ENCODE measurements around the gene LRP11. TPM values are rescaled to one million over a fixed set of nuclear protein-coding genes. Genes with fewer than 3 reads are reported as not detected.
"Not testable (repeated sequence)": the region's sequence is repeated elsewhere in the genome, so short reads cannot be mapped to it uniquely, and the experiment has no call there.

LRP11 gene
- total RNA-seq, 1 donor from 2014 or later: 11.6 TPM

DNA sequence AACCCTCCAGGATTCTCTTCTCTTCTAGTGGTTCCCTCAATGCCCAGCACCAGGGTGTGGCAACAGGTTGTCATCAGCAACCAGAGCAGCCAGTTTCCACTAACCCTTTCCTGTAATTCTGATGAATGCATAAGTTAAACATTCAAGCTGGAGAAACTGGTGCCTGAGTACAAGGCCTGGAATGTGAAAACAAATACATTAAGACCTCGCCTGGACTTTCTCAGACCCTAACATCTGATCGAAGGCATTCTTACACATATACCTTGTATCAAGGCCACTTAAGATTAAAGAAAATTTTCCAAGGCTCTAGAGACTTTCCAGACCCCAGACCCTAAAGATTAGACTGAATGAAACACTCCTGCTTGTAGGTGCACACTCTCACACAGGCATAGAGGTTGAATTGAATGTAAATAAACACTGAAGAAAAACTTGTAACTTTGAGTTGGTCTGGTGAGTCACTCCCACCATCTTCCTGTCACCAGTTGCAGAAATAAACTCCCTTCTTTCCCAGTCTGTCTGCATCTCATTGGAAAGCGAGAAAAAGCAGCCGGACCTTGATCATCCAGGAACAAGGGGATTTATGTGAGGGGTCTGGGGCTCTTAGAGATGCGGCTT is 9.0 kb downstream of the LRP11 start:
- intact Hi-C loops (cut with DNase I): no loop called here

DNA sequence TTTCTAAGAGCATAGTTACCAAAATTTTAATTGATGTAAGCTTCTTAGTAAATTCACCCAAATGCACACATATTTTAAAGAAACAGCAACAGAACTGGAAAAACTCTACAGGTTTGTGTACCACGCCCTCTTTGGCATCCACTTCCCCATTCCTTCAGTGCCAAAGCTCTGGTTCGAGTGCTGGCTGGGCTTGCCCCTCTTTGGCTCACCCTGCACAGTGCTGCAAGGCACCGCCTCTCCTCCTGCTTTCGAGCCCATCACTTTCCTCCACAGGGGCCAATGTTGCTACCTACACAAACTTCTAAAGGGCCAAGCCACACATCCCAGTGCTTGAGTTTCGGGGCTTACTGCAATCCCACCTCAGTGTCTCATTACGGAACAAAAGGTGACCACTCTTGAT is 9.6 kb downstream of the LRP11 start:
- no peak for DNase-seq (ENCODE audit: low spot score)
- intact Hi-C loops (cut with DNase I): no loop called here

More for the DNA sequence above, 9.0 kb downstream of the LRP11 start:
- DNase-seq (ENCODE audit: low spot score): no peak

DNA sequence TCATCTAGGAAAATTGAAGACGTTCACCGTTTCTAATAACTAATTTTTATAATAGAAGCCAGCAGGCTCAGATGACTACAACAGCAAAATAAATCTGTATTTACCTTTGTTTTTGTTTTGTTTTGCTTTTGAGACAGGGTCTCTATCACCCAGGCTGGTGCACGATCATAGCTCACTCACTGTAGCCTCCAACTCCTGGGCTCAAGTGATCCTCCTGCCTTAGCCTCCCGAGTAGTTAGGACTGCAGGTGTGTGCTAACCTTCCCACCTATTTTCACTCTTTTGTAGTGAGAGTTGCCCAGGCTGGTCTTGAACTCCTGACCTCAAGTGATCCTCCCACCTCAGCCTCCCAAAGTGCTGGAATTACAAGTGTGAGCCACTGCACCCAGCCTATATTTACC is 10.1 kb downstream of the LRP11 start:
- intact Hi-C loops (cut with DNase I); DNase-seq (ENCODE audit: low spot score): not testable (repeated sequence)

DNA sequence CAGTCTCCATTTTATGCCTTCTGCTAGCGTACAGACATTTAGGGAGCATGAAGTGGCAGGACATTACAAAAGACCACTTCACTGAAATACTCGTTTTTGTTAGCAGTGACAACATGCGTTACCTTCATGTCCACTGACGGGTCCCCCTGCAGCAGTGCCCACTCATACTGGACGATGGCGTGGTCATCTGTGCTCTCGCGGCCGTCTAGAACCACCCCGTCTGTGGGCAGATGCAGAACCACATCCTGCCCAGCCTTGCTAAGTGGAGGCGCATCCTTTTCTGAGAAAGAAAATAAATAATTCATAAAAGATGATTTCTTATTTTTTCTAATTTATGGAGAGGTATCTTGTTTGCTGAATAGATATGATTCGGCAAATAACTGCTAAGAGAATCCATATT is 11.3 kb downstream of the LRP11 start:
- no peak for DNase-seq (ENCODE audit: low spot score)
- intact Hi-C loops (cut with DNase I): no loop called here

DNA sequence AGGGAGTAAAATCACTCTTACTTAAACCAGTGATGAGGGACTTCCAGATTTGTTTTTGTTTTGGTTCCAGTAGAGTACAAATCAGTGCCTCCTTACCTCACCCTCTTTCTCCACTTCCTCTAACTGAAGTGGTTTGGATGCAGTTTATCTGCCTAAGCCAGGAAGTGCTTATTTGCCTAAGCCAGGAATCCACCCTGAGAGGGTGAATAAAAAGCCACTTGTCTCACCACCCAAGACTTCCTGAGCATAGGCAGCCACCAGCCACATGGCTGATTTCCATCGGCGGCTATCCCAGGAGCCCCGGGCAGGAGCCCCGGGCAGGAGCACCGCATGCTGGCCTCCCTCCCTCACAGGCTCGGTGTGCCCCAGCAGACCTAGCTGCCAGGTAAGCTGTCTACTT is 12.0 kb downstream of the LRP11 start:
- DNase-seq (ENCODE audit: low spot score): no peak
- intact Hi-C loops (cut with DNase I): no loop called here

DNA sequence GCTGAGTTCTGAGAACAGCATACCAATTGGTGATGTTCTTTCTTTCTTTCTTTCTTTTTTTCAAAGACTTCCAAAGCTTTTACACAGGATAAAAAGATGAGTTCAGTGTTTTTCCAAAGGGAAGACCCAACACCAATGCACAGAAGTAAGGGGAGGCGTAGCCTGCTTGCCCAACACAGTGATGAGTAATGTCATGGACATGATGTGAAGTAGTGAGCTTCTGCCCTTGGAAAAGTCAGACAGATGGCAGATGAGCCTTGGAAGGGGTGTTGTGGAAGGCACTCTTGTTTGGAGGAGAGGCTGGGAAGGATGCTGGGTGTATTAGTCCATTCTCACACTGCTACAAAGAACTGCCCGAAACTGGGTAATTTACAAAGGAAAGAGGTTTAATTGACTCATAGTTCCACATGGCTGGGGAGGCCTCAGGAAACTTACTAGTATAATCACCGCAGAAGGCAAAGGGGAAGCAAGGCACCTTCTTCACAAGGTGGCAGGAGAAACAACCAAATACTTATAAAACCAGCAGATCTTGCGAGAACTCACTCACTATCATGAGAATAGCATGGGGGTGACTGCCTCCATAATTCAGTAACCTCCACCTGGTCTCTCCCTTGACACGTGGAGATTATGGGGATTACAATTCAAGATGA is 12.6 kb downstream of the LRP11 start:
- DNase-seq (ENCODE audit: low spot score): no peak
- intact Hi-C loops (cut with DNase I): no loop called here

DNA sequence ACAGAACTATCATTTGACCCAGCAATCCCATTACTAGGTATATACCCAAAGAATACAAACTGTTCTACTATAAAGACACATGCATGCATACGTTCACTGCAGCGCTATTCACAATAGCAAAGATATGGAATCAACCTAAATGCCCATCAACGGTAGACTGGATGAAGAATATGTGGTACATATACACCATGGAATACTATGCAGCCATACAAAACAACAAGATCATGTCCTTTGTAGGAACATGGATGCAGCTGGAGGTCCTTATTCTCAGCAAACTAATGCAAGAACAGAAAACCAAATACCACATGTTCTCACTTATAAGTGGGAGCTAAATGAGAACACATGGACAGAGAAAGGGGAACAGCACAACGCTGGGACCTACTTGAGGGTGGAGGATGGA is 15.8 kb downstream of the LRP11 start:
- intact Hi-C loops (cut with DNase I): not testable (repeated sequence)

DNA sequence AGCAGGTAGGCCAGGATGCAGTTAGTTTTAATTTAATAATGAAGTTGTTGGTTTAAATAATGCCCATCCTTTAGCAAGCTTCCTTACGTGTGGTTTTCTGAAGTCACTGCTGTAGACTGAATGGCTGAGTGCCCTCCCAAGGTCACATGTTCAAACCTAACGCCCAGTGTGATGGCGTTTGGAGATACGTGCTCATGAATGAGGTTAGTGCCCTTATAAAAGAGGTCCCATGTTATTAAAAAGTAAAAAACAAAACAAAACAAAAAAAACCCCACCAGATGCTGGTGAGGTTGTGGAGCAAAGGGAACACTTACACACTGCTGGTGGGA is 16.3 kb downstream of the LRP11 start:
- no peak for DNase-seq (ENCODE audit: low spot score)

More for the DNA sequence above, 15.8 kb downstream of the LRP11 start:
- not testable (repeated sequence) for DNase-seq (ENCODE audit: low spot score)

DNA sequence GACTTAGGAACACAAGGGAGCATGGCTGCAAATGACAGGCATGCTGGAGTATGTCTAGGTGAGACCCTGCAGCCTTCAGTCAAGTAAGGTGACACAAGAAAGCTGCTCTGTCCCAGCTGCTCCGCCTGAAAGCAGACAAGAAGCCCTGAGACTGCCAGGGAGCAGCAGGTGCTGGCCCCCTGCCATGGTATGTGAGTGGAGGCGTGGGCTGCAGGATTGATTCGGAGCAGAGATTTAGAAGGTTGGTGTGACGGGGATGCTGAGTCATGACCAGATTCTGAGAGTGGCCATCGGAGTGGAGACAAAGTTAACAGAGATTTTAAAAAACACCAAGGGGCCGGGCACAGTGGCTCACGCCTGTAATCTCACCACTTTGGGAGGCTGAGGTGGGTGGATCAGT is 17.8 kb downstream of the LRP11 start:
- DNase-seq (ENCODE audit: low spot score): no peak

More for the DNA sequence above, 16.3 kb downstream of the LRP11 start:
- intact Hi-C loops (cut with DNase I): no loop called here

DNA sequence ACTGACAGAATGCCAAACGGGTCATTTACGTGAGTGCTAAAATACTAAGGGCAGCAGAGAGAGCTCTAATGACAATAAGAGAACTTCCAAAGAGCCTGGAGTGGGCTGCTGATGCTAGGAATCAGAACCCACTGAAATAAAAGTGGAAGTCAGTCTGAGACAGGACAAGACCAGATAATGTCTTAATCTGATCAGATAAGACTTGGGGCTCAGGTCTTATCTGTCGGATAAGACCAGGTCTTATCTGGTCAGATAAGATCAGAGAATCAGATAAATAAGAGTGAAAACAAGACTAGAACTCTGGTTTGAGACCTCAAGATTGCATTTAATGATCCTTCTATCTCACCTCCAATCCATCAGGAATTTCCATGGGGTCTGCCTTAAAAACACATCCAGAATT is 18.6 kb downstream of the LRP11 start:
- no peak for DNase-seq (ENCODE audit: low spot score)
- intact Hi-C loops (cut with DNase I): no loop called here

More for the DNA sequence above, 17.8 kb downstream of the LRP11 start:
- intact Hi-C loops (cut with DNase I): no loop called here

DNA sequence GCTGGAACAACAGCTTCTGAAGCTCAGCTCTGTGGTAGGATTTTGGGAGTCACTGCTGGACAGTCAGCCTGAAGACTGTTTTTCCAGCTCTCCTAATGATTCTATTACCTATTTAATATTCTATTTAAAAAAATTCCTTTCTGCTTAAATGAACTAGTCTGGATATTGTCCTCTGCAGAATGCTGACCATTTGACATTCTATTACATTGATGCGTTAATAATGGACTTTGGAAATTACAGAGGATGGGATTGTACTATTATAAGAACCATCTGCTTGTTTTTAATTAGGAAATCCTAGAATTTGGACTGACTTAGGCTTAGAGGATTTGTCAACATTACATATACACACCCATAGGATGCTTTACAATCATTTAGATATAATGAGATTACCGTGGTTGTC is 19.7 kb downstream of the LRP11 start:
- intact Hi-C loops (cut with DNase I): no loop called here
- DNase-seq (ENCODE audit: low spot score): no peak

DNA sequence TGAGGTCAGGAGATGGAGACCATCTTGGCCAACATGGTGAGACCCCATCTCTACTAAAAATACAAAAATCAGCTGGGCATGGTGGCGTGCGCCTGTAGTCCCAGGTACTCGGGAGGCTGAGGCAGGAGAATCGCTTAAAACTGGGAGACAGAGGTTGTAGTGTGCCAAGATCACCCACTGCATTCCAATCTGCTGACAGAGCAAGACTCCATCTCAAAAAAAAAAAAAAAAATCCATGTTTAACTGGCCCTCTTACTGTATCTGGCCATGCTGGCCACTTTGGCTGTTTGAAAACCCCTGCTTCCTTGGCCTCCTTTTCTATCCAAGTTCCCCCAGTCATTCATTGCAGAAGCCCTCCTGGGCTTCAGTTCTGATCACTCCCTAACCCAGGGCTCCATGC is 20.1 kb downstream of the LRP11 start:
- intact Hi-C loops (cut with DNase I); DNase-seq (ENCODE audit: low spot score): not testable (repeated sequence)

DNA sequence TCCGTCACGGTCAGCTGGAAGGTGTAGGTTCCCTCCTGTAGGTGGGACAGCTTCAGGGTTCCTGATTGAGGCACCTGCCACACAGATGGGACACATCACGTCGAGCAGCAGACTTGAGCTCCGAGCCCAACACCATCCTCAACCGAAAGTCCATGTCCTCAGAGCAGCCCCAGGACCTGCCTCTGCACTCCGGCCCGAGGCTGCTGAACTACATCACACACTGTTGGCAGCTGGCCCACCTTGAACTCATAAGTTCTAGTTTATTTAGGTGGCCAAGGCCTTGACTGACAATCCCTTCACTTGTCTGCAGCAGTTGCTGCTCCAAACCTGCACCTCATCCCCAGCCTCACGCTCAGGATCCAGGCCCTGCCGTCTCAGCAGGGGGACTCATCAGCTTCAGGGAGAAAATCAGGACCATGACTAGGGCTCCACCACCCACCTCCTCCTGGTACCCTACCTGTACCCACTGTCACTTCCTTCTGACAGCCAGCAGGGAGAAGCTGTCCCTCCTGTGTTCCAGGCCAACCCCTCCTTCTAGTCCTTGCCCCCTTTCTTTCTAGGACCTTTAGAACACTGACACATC is 21.0 kb downstream of the LRP11 start:
- intact Hi-C loops (cut with DNase I): no loop called here
- no peak for DNase-seq (ENCODE audit: low spot score)

DNA sequence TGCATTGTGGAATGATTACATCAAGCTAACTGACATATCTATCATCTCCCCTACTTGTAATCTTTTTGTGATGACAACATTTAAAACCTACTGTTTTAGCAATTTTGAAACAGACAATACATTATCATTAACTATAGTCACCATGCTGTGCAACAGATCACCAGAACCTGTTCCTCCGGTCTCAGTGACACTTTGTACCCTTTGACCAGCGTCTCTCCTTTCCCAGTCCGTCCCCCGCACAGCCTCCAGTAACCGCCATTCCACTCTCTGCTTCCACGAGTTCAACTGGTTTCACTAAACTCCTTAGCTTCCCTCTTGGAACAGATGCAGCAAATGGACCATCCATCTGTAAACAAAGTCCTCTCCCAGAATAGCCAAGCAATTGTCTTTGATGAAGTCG is 21.8 kb downstream of the LRP11 start:
- intact Hi-C loops (cut with DNase I): no loop called here
- DNase-seq (ENCODE audit: low spot score): no peak

DNA sequence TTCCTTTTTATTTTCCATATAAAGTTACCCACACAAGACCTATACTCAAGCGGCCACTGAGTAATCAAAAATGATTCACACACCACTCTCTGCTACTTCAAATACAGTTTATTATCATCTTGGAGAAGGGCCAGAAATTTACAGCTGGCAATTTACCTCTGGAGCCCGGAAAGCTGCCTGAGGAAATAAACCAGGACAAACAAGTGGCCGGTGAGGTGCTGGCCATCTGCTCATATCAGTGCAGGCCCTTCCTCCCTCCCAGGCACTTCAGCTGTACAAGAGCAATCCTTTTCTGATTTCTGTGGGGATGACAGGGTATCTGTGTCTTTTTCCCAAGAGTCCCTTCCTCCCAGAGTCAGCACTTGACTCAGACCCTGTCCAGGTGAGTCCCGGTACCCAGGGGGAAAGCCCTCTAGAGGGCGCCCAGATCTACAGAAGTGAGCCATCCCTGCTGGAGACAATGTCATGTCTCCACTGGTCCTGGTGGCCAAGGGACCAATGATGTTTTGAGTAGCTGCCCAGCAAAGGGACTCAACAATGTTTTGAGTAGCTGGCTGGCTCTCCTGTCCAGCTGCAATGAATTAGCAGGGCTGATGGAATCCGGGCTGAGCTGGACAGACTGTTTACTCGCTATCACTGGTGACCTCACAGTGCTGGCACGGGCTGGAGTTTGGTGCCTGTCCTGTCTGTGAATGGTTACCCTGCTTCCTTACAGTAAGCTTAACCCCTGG is 23.6 kb downstream of the LRP11 start:
- intact Hi-C loops (cut with DNase I): loop anchor here (1.0 kb wide), 1 partner anchor 23 kb away; no protein-coding TSS in a partner anchor
- peak; percentile 83 for DNase-seq (ENCODE audit: low spot score)

DNA sequence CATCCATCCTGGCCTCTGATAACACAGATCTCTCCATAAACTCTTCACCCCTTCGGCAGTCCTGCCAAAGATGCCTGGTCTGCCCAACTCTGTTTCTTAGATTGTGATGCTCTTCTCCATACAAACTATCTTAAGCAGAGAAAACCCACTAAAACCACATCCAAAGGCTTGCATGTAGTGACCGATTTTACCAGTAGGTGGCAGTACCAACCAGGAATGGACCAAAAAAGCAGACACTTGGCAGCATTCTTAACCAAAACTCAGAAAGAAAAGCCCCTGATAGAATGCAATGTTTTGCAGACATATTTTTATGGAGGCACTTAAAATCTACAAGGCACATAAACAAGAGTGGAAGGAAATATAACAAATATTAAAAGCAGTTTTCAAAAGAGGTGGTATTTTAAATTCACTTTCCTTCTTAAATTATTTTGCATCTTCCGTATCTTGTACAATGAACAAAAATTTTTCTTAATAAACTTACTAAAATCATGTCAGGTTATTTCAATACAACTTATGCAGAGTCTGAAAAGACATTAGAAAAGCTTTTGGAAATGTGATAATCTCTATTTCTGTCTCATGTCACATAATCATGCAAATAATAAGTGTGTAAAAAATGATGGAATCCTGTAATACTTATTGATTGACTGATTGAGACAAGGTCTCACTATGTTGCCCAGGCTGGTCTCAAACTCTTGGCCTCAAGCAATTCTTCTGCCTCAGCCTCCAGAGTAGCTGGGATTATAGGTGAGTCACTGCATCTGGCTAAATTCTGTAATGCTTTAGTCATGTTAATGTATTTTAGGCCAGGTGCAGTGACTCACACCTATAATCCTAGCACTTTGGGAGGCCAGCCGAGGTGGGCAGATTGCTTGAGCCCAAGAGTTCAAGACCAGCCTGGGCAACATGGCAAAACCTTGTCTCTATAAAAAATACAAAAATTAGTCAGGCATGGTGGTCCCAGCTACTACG is 29.4 kb downstream of the LRP11 start:
- no peak for DNase-seq (ENCODE audit: low spot score)
- intact Hi-C loops (cut with DNase I): loop anchor here (2.0 to 5.0 kb wide), 3 partner anchors 33 to 183 kb away; no protein-coding TSS in a partner anchor

DNA sequence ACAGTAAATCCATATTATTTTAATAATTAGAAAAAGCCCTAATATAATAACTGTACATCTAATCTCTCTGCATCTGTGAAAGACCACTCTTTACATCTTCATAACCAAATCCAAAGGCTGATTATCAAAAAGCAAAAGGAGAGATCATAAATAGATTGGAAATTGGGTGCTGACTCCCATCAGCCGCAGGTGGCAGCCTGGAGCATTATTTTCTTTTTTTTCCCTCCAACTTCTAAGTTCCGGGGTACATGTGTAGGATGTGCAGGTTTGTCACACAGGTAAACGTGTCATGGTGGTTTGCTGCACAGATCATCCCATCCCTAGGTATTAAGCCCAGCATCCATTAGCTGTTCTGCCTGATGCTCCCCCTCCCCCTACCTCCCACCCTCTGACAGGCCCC is 30.5 kb downstream of the LRP11 start:
- intact Hi-C loops (cut with DNase I): loop anchor here (2.0 to 5.0 kb wide), 3 partner anchors 34 to 184 kb away; no protein-coding TSS in a partner anchor
- no peak for DNase-seq (ENCODE audit: low spot score)

DNA sequence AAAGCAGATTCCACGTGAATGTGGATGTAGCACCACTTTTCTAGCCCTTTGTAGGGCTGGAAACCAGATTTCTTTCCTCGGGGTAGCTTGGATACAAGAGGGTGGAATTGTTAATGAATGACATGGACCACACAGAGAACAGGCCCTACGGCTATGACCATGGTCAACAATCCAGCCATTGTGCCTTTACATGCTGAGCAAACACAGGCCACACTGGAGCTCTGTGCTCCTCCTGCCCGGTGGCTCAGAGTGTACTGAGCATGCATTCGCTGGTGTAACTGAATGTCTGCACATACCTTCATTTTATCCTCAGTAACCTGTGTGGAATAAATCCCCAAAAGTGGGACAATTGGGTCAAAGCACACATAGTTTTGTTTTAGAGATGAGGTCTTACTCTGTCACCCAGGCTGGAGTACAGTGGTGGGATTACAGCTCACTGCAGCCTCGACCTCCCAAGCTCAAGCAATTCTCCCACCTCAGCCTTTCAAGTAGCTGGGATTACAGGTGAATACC is 32.8 kb downstream of the LRP11 start:
- DNase-seq (ENCODE audit: low spot score): no peak
- intact Hi-C loops (cut with DNase I): loop anchor here (5.0 kb wide), 2 partner anchors 36 to 186 kb away; no protein-coding TSS in a partner anchor

DNA sequence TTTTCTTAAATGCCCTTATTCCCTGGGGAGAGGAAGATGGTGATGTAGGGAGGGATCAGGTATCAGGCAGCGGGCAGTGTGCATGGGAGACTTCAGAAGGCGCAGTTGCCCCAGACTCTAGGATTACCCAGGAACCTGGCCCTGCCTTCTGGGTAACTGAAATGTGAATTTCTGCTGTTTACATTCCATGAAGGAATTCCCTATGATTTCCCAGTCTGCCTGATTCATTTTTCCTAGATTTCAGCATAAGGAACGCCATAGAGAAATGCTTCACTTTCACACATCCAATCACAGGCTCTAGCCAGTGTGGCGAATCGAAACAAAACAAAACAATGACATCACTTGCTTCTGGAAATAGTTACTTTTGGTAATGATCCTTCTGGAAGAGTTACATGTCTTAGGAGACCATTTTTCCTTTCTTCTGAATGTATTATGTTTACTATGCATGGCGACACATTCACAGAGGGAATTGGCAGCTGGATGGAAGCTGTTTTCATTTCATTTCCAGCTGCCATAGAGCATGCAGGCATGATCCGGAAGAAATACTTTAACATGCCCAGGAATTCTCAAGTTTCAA is 33.3 kb downstream of the LRP11 start:
- no peak for DNase-seq (ENCODE audit: low spot score)
- intact Hi-C loops (cut with DNase I): loop anchor here (5.0 kb wide), 2 partner anchors 36 to 186 kb away; no protein-coding TSS in a partner anchor
